ENCODE results near the gene INSC.

DNA sequence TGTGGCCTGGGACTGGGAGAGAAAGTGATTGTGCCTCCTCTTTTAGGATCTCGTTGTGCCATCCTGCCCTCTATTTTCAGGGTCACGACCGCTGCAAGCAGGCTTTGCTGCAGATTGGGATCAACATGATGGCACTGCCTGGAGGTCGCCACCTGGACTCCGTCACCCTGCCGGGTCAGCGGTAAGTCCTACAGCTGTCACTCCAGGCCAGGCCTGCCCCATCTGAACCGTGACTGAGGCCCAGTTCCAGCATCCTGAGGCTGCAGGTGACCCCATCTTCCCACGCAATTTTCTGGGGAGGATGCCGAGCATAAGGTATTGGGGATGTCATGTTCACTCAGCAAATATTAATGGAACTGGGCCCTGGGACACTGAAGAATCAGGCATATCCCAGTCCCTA, 34.3 kb downstream of the INSC start:
- TF ChIP-seq ELF1 (IDR thresholded peaks at IDR 0.05; ENCODE audit: borderline replicate concordance, low read depth) (no peak), POLR2A (IDR thresholded peaks at IDR 0.05; ENCODE audit: borderline replicate concordance, extremely low read depth, insufficient read depth, insufficient read length) (no peak)

Data from HCT116 (cell line).